ENCODE measurements around the gene PRMT5.

DNA sequence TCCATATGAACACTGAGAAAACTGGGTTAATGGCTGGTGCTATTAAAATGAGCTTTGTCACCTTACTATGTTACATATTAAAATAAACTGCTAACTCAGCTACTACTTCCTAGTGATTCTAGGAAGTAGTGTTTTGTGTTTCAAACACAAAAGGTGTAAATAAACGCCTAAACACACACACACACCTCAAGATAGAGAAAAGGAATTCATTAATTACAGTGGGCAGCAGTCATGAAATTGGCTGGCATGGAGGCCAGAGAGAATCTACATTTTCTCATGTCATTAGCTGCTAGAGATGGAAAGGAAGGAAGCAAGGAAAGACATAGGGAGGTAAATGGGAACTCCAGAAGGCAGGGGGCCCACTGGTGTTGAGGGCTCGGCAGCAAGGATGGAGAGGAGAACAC, 787 bp upstream of the PRMT5 start:
- TF ChIP-seq, protein P1, sequence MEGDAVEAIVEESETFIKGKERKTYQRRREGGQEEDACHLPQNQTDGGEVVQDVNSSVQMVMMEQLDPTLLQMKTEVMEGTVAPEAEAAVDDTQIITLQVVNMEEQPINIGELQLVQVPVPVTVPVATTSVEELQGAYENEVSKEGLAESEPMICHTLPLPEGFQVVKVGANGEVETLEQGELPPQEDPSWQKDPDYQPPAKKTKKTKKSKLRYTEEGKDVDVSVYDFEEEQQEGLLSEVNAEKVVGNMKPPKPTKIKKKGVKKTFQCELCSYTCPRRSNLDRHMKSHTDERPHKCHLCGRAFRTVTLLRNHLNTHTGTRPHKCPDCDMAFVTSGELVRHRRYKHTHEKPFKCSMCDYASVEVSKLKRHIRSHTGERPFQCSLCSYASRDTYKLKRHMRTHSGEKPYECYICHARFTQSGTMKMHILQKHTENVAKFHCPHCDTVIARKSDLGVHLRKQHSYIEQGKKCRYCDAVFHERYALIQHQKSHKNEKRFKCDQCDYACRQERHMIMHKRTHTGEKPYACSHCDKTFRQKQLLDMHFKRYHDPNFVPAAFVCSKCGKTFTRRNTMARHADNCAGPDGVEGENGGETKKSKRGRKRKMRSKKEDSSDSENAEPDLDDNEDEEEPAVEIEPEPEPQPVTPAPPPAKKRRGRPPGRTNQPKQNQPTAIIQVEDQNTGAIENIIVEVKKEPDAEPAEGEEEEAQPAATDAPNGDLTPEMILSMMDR (IDR thresholded peaks at IDR 0.05; ENCODE audit: insufficient read depth, low read depth, low read length), result no peak
- no peak for TF ChIP-seq EZH2 (IDR thresholded peaks at IDR 0.05; ENCODE audit: insufficient read depth, low read length)
